HG03108 (cell line): ENCODE results near the gene EGFR.

Source experiments
- ATAC-seq: cut with Tn5 transposase; IDR thresholded peaks from one replicate; pipeline ENCODE4 v1.9.1; 2021; ENCODE audit warnings: moderate library complexity; ENCODE audit not compliant: unreplicated experiment

The EGFR gene

GRCh38 chr7:55006499-55006898 lies 12.3 kb upstream of the EGFR start:
- ATAC-seq: no peak

DNA sequence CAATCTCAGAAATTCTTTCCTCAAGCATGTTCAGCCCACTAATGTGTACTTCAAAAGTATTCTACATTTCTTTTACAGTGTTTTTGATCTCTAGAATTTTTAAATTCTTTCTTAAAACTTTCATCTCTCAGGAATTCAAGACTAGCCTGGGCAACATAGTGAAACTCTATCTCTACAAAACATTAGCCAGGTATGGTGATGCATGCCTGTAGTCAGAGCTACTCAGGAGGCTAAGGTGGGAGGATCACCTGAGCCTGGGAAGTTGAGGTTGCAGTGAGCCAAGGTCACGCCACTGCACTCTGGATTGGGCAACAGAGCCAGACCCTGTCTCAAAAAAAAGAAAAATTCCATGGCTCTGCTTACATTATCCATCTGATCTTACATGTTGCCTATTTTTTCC lies 5.0 kb upstream of the EGFR start:
- ATAC-seq: no peak

DNA sequence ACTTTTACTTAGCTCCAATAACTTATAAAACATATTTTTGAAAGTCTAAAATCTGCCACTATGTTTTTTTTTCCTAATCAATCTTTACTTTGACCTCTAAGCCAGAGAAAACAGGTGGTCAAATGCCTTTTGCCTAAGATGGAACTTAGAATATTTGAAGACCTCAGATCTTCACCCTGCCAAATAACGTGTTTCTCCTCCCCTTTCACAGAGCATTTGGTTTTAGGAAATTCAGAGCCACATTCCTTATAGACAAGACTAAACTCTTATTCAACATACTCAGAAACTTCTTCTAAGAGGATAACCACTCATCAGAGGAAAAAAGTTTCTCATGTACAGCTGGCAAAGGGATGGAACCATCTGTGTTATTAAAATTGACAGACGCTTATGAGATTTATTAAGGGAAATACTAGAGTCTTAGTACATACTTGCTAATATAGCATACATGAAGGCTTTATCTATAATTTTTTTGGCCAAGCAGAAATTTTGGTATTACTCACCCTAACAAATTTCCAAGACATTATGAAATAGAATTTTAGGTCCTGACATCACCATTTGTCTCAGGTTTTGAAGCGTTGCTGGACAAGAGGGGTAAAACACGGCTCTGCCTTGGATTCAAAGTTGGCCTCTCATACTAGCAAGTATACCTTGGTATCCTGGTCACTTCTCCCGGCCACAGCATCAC lies 2.6 kb upstream of the EGFR start:
- no peak for ATAC-seq

DNA sequence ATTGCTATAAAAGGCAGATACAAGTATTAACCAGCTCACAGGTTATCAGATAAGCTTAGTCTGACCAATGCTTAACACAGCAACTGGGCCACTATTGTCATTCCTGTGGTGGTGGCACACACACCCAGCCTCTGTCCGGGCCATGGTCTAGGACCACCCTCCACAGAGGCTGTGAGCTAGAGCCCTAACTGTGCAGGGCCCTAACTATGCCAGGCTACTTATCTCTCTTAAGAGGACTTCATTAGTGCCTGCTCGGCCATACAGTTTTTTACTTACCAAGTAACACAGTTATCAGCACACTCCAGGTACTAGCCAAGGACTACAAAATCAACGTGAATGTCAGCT lies 2.1 kb upstream of the EGFR start:
- ATAC-seq: no peak

DNA sequence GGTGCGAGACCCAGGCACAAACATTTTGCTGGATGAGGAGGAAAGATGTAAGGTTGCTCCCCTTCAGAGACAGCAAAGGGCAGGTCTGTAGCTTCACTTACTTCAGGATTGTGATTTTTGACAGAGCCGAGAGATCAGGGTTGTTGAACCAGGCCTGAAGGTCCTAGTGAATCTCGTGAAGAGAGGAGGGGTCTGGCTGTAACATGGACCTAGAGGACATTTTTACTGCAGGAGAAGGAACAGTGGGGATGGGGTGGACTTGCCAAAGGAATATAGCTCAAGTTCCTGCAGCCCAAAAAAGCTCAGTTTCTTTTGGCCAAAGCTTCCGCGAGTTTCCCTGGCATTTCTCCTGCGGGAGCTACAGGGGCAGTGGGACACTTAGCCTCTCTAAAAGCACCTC lies 976 bp upstream of the EGFR start:
- ATAC-seq: no peak

GRCh38 chr7:55019191-55019690 lies 424 bp downstream of the EGFR start:
- no peak for ATAC-seq

- ATAC-seq: no peak
Observed at GRCh38 chr7:55019691-55020465, 1.1 kb downstream of the EGFR start.

DNA sequence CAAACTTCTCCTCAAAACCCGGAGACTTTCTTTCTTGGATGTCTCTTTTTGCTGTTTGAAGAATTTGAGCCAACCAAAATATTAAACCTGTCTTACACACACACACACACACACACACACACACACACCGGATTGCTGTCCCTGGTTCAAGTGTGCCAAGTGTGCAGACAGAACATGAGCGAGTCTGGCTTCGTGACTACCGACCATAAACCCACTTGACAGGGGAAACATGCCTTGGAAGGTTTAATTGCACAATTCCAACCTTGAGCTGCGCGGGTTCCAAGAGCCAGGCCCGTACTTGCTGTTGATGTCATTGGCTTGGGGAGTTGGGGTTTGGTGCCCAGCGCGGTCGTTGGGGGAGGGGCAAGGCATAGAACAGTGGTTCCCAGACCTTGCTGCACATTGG lies 1.7 kb downstream of the EGFR start:
- no peak for ATAC-seq

- ATAC-seq: no peak
Observed at GRCh38 chr7:55021053-55021452, 2.2 kb downstream of the EGFR start.

DNA sequence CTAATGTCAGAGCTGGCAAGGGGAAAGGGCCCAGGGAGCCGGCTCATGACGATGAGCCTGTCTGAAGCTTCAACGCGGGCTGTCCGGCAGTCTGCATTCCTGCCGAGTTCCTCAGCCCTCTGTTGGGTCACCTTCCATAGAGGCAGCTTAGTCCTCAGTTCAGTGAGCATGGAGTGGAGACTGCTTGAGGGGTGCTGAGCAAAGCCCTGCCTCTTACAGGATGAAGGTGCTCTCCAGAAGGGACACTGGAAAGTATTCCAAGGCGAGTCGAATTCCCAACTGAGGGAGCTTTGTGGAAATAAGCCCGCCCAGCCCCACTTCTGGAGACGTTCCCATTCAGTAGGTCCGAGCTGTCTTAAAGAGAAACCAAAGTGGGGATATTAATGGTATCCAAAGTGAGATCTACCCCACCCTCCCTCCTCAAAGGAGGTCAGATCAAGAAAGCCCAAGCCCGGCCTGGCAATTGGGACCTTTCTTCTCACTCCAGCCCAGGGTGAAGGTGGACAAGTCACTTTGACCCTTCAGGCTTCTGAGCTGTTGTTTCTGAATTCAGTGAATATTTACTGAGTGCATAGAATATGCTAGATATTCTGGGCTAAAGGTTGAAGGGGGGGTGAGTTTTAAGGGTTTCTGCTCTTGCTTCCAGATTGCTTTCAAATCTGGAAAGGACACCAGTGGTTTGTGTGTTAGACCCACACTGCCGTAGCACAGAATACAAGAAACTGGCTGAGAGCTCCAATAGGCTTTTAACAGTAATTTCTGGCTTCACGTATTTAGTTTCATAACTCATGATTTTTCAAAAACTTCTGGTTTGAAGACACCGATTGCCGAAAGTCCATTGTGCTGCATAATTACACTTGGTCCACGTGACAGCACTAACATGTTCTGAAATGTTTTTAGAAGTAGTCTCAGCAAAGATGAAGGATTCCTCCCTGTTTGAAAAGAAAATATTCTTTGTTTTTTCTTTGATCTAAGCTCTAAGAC lies 3.5 kb downstream of the EGFR start:
- ATAC-seq: no peak

- no peak for ATAC-seq
Observed at GRCh38 chr7:55023841-55024505, 5.2 kb downstream of the EGFR start.

- no peak for ATAC-seq
Observed at GRCh38 chr7:55024776-55025175, 6.0 kb downstream of the EGFR start.

DNA sequence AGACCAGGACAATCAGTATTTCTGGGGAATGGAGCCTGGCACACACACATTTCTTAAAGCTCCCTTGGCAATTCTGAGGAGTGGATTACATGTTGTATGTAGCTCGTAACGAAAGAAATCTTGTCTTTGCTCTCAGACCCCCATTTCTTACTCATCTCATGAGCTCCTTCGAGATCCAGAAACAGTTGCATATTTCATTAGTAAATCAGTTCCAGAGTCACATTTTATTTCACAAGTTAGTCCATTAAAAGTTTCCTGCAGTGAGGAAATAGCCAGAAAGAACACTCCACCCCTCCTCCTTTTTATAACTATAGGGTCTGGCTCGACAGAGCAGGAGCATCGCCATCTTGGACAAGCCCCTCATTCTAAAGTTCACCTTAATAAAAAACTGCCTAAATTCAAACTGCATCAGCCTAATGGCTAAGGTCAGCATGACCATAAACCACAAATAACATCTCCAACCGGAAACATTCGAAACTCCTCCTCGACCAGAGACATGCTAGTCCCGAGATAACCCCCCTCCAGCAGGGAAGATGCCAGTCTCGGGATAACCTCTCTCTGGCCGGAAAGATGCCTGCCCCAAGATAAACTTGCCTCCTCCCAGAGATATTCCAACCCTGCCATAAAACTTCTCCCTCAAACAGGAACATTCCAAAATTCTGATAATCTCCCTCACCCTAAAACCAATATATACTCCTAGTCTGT lies 7.4 kb downstream of the EGFR start:
- no peak for ATAC-seq

- ATAC-seq: no peak
Observed at GRCh38 chr7:55026867-55027490, 8.2 kb downstream of the EGFR start.

DNA sequence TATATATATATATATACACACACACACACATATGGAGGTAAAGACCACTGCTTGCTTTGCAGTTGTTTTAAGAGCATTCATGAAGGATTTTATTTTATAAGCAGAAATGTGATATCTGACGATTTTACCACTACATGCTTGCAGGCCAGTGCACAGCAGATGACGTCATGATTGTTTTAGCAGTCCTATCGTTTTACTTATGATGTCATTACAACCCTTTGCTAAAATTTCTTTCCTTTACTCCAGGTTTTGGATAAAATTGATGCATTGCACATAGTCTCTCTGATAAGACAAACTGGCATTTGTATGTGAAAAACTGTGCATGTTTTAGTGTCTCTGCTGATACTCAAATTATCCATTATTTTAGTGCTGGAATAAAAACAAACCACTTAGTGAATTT lies 9.2 kb downstream of the EGFR start:
- no peak for ATAC-seq

DNA sequence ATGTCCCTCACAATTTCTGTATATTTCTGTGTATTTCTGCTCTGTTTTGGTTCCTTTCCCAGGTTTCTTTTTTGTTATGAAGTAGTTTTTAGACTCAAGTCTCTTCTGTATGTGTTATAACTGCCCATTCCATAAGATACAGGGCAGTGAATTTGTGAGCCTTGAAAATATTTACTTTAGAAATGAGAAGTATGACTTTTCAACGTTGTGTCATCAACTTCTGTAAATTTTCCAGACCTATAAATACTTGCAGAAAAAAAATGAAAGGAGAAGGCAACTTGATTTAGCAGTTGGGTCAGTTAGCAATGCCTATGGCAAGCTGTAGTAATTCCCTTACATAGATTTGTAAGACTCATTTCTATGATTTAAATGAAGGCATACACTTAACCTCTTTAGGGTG lies 11.5 kb downstream of the EGFR start:
- no peak for ATAC-seq

GRCh38 chr7:55031075-55031474 lies 12.3 kb downstream of the EGFR start:
- ATAC-seq: no peak

DNA sequence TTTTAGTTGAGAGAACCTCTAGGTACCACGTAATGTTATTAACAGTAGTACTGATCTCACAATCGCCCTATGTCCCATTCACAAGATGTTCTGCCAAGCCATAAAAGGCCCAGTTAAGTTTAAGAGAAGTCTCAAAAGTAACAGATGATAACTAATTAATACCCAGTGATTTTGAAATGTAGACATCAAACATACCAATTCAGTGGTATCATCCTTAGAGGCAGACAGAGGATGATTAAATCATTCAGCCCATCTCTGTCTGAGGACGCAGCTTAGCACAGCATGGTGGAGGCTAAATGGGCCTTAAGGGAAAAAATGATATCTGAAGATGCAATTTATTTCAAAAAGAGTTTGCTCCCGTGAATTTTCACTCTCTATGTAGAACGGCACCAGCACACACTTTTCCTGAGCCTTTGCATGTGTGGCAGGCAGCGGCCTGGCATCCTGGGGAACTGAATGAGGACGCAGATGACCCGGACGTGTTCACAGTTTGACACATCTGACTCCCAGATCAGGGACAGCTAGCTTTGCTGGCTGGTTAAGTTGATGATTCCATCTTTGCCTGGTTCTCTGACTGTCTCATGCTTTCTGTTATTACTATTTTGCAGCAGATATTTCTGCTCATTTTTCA lies 13.4 kb downstream of the EGFR start:
- no peak for ATAC-seq

DNA sequence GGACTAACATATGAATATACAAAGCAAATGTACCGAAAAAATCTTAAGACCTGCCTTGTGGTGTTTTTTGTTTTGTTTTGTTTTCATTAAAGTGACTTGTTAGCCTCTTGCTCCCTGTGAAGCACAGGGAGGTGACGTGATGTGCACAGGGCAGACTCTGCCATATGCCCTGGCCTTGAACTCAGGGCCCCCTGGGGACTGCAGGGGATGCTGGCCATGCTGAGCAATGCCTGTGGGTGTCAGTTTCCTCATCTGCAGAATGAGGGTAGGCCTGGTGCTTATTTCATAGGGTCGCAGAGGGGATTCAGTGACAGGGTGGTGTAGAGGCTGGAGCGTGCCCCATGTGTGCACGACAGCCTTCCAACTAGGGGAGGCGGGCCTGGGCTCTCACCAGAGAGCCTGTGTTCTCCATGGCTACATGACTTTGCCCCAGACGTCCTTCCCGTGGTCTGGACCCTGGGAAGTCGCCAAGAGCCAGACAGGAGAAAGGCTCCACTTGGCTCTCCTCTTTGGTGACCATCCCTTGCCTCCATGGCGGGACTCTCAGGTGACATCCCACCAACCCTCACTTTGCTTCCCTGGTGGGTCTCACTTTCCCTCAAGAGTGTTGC lies 14.5 kb downstream of the EGFR start:
- no peak for ATAC-seq
